GM15510 (cell line): ENCODE measurements around the gene OR7G3.

Experiments used
- POLR2A ChIP-seq: IDR thresholded peaks from 3 replicates; pipeline ENCODE4 v1.6.1; 2011; ENCODE audit warnings: borderline replicate concordance; ENCODE audit not compliant: insufficient read length; ENCODE audit errors: extremely low read depth

The OR7G3 gene

GRCh38 chr19:9126900-9127405 is at the start of gene OR7G3:
OR7G3 (minus strand) TSS chr19:9126950; CDS start chr19:9126950, 0 bp downstream.
- TF ChIP-seq POLR2A = no peak

DNA sequence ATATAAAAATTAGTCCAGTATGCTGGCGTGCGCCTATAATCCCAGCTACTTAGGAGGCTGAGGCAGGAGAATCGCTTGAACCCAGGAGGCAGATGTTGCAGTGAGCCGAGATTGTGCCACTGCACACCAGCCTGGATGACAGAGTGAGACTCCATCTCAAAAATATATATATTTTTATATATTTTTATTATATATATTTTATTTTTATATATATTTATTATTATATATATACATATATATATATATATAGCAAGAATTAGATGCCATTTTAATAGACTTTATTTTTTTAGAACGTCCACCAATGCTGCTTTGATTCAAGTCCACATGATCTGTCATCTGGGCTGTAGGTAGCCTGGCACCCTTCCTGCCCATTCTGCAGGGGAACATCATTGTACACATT is 48.6 kb upstream of the OR7G3 start:
- TF ChIP-seq POLR2A = no peak

DNA sequence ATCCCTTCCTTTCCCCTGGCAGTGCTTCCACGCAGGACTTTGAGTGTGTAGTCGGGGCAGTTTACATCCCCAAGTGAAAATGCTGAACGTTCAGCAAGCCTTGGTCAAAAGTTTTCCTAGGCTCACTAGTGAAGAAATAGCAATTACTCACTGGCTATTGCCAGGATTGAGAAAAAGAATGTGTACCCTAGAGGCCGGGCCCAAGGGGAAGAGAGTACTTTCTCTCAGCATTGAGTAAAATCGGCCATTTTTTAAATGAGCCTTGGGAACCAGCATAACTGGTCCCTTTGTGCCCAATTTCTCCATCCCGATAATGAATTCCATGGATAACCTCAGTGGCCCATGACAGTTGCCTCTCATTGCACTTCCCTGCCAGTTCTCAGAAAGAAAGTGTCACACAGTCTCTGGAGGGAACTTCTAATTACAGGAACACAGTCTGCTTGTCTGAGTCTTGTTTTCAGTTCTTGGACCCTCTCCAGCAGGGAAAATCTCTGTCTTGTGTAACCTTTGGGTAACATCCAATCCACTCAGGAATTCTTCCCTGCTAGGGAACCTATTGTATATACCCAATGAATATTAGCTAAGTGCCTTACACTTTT is 44.7 kb upstream of the OR7G3 start:
- TF ChIP-seq POLR2A = no peak

- TF ChIP-seq POLR2A = no peak
These were observed 40.1 kb upstream of the OR7G3 start for GRCh38 chr19:9166846-9167245.

DNA sequence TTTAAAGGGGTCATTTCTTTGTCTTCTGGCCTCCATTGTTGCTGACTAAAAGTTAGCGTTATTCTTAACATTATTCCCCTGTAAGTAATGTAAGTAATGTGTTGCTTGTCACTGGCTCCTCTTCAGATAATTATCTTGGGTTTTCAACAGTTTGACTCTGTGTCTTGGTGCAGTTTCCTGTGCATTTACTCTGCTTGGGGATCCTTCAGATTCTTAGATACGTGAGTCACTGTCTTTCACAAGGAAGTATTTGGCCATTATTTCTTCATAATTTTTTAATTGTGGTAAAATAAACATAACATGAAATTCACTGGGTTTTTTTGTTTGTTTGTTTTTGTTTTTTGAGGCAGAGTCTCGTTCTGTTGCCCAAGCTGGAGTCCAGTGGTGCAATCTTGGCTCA is 38.5 kb upstream of the OR7G3 start:
- no peak for TF ChIP-seq POLR2A

DNA sequence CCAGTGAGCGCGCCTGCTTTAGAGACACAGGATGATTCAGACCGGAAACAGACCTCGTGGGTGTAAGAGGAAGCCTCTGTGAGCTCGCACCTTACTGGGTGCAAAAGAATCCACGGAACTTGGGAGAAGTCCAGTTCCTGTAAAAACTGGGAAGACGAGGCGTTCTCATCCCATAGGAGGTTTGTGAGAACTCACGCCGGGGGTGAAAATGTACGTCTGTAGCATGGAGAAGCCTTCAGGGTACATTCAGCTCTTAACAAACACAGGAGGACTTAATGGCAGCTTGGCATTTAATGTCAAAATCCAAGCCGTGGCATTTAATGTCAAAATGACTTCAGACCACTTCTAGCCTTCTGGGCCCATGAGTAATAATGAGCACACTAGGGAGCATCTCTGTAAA is 34.7 kb upstream of the OR7G3 start:
- no peak for TF ChIP-seq POLR2A

- no peak for TF ChIP-seq POLR2A
These were observed 33.1 kb upstream of the OR7G3 start for GRCh38 chr19:9159891-9160290.

DNA sequence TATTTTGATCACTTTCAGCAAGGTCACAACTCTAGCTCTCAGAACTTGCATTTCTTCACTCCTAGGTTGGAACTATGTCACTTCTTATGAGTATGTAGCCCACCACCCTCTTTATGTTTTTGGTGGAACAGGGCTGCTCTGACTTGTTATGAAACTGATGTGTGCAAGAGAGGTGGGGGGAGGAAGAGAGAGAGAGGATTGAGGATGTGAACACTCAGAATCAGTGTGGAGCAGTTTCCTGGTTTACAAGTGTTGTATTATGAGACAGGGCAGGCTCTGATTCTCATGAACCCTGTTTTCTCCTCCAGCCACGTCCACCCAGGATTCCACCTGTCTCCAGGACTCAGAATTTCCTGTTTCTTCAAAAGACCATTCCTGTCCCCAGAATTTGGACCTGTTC is 29.6 kb upstream of the OR7G3 start:
- no peak for TF ChIP-seq POLR2A

- no peak for TF ChIP-seq POLR2A
These were observed 28.8 kb upstream of the OR7G3 start for GRCh38 chr19:9155591-9155990.

- no peak for TF ChIP-seq POLR2A
These were observed 24.6 kb upstream of the OR7G3 start for GRCh38 chr19:9151367-9151766.

DNA sequence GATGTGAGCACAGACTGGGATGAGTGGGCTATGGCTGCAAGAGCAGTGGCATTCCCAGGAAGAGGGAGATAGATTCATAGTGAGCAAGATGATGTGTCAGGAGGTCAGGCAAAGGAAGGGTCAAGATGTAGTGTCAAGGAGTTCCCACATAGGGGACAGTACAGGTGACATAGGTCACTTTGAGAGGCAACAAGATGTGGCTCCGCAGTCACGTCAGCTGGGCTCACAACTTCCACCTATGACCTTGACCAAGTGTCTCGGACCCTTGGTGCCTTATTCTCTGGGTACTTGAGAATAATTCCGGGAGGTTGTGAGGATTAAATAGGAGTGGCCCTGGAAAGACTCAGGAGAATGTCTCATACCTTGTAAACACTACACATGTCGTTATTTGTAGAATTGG is 23.9 kb upstream of the OR7G3 start:
- no peak for TF ChIP-seq POLR2A

GRCh38 chr19:9149997-9150396 is 23.2 kb upstream of the OR7G3 start:
- no peak for TF ChIP-seq POLR2A

DNA sequence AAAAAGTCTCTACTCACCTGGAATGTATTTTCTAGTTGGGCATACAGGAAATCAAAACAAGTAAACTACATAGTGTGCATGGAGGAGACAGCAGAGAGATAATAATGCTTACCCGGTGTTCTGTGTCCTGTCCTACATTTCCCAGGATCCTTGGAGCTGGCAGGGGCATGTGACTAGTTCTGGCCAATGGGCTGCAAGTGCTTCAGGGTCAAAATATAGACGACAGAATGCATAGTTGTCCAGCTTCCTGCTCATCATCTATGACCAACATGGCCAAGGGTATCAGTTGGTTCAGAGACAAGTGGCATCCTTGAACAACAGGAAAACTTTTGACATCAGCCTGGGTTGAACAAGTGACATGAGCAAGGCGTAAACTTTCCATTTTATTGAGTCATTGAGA is 21.9 kb upstream of the OR7G3 start:
- no peak for TF ChIP-seq POLR2A

GRCh38 chr19:9146882-9147281 is 20.1 kb upstream of the OR7G3 start:
- no peak for TF ChIP-seq POLR2A

GRCh38 chr19:9144920-9145319 is 18.2 kb upstream of the OR7G3 start:
- TF ChIP-seq POLR2A = no peak

GRCh38 chr19:9140159-9140874 is 13.6 kb upstream of the OR7G3 start, which contains the start of gene ZNF317:
ZNF317 (plus strand) TSS chr19:9140397; CDS start chr19:9156017, 15,620 bp downstream.
- TF ChIP-seq POLR2A = peak; percentile 77

DNA sequence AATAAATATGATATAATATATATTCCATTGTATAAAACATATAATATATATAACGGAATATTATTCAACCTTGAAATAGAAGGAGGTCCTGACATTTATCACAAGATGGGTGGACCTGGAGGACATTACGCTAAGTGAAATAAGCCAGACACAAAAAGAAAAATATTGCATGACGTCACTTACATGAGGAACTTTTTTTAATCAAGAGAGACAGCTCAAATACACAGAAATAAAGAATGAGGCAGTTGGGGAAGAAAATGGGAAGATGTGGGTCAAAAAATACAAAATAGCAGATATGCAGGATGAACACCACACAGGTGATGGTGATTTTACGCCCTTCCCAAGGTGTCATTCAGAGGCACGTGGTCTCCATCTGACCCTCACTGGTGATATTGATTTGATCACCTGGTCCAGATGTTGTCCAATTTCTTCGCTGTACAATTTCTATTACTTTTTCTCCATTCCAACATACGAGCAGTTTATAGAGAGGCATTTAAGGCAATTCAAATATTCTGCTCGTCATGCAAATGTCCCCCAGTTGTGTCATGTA is 12.9 kb upstream of the OR7G3 start:
- no peak for TF ChIP-seq POLR2A

GRCh38 chr19:9132422-9132821 is 5.7 kb upstream of the OR7G3 start:
- TF ChIP-seq POLR2A = no peak
